Cardiac muscle cell (in vitro differentiated cells and primary cell): ENCODE data around the gene ARFGAP1. TPM values are rescaled to one million over a fixed set of nuclear protein-coding genes. Genes with fewer than 3 reads are reported as not detected.
A peak's percentile ranks its signal among the peaks of the same experiment; 100 is the strongest.

Source experiments
- DNase-seq, 2 donors: peaks; one replicate each; pipeline versions ENCODE4 v3.0.0 to v3.0.0-alpha.2; 2010 to 2017; ENCODE audit warnings: low read depth in 1 of 2, low spot score in 1 of 2
- H3K27ac ChIP-seq: fragments of 200-600 bp; sonication (generic); 2 replicates; pipeline ENCODE4 v1.5.1; 2016
- H3K27me3 ChIP-seq: fragments of 200-600 bp; sonication (generic); 2 replicates; pipeline ENCODE4 v1.6.0; 2016; ENCODE audit warnings: control low read depth
- H3K36me3 ChIP-seq: fragments of 200-600 bp; sonication (generic); 2 replicates; pipeline ENCODE4 v1.5.1; 2016; ENCODE audit warnings: control low read depth
- H3K4me1 ChIP-seq: fragments of 200-600 bp; sonication (generic); 2 replicates; pipeline ENCODE4 v1.8.1; 2017; ENCODE audit warnings: low read depth, mild to moderate bottlenecking, mixed run types
- H3K4me3 ChIP-seq: fragments of 200-600 bp; sonication (generic); 2 replicates; pipeline ENCODE4 v1.5.1; 2016; ENCODE audit warnings: mild to moderate bottlenecking
- H3K9me3 ChIP-seq: fragments of 200-600 bp; sonication (generic); 2 replicates; pipeline ENCODE4 v1.5.1; 2017; ENCODE audit warnings: low read depth, mild to moderate bottlenecking, control low read depth
- CTCF ChIP-seq: IDR thresholded peaks from 2 replicates; pipeline ENCODE4 v1.5.1; 2012; ENCODE audit warnings: low read depth, mild to moderate bottlenecking, low read length
- polyA plus RNA-seq: library from polyadenylated mRNA; unstranded; fragments of >200 nt; fragmentation: Nextera tagmentation; extraction: Ambion mirVana; gene quantifications from 2 replicates; pipeline ENCODE4 v1.2.1, GENCODE V29; 2016
- total RNA-seq: library from RNA; depleted of rRNA; stranded (reverse); fragments of >200 nt; gene quantifications from 2 replicates; pipeline ENCODE4 v1.2.3, GENCODE V29; 2016

The ARFGAP1 gene
- total and polyA plus RNA-seq, 2 experiments from 2014 or later, result 85.3 to 96.5 TPM

GRCh38 chr20:63323357-63323981 lies 50.9 kb downstream of the ARFGAP1 start:
- H3K9me3 ChIP-seq, result no peaks in the 10 kb centered on the region
- DNase-seq, result no peak
- peaks cover 5% of the 10 kb centered on the region for H3K27me3 ChIP-seq
- peak; percentile 24 for TF ChIP-seq CTCF
- no peaks in the 10 kb centered on the region for H3K36me3 ChIP-seq
- H3K27ac ChIP-seq, result no peak overlapping the region
- H3K4me1 ChIP-seq, result no peaks in the 10 kb centered on the region
- no peak overlapping the region for H3K4me3 ChIP-seq

DNA sequence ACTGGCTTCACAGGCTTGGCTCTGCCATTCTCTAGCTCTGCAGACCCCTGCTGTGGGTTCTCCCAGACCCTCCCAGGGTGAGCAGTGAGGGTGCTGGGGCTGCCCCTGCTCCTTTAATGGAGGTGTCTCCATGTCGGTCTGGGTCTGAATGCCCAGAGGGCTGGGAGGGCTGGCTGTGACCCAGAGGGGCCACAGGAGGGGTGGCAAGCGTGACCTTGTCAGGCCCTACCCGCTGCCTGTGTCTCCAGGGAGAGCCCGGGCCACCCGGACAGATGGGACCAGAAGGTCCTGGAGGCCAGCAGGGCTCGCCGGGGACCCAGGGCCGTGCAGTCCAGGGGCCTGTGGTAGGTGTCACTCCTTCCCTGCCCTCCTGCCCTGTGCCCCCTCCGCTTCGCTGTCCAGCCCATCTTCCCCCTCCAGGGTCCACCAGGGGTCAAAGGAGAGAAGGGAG lies 52.4 kb downstream of the ARFGAP1 start:
- H3K36me3 ChIP-seq, result no peaks in the 10 kb centered on the region
- peaks cover 5% of the 10 kb centered on the region for H3K27me3 ChIP-seq
- H3K4me3 ChIP-seq, result no peak overlapping the region
- no peak overlapping the region for H3K27ac ChIP-seq
- DNase-seq, result no peak
- no peaks in the 10 kb centered on the region for H3K4me1 ChIP-seq
- no peaks in the 10 kb centered on the region for H3K9me3 ChIP-seq
- TF ChIP-seq CTCF, result no peak

GRCh38 chr20:63325554-63326313 lies 53.1 kb downstream of the ARFGAP1 start:
- H3K9me3 ChIP-seq, result no peaks in the 10 kb centered on the region
- H3K4me3 ChIP-seq, result no peak overlapping the region
- H3K27ac ChIP-seq, result no peak overlapping the region
- DNase-seq, result no peak
- TF ChIP-seq CTCF, result no peak
- H3K27me3 ChIP-seq, result peaks cover 5% of the 10 kb centered on the region
- H3K36me3 ChIP-seq, result no peaks in the 10 kb centered on the region
- no peaks in the 10 kb centered on the region for H3K4me1 ChIP-seq

DNA sequence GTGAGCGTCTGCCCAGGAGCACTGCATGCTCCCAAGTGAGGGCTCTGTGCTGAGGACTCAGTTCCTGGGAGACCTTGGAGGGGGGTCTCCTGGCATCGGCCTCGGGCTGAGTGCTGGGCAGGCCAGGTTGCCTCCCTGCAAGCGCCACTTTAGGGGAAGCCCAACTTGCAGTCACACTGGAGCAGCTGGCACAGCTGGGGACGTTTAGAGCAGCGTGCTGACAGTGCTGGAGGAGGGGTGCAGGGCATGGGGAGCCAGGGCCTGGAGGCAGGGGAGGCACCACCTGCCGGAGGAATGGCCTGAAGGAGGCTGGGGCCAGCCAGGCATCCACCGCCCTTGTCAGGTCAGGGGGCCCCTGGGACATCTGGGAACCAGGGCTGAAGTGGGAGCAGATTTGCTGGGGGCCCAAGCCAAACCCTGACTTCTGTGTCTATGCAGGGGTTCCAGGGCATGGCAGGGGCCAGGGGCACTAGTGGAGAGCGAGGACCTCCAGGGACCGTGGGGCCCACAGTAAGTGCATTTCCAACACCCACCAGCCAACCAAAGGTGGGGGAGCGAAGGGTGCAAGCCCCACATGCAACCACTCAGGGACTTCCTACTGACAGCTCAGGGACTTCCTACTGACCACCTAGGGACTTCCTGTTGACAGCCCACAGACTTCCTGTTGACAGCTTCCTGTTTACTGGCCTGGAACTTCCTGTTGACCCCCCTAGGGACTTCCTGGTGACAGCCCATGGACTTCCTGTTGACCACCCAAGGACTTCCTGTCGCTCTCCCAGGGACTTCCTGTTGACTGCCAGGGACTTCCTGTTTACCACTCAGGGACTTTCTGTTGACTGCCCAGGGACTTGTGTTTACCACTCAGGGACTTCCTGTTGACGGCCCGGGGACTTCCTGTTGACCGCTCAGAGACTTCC lies 54.0 kb downstream of the ARFGAP1 start:
- no peak for TF ChIP-seq CTCF
- H3K4me1 ChIP-seq, result no peaks in the 10 kb centered on the region

GRCh38 chr20:63327231-63327745 lies 54.7 kb downstream of the ARFGAP1 start:
- H3K27me3 ChIP-seq, result peaks cover 5% of the 10 kb centered on the region
- no peaks in the 10 kb centered on the region for H3K36me3 ChIP-seq
- H3K9me3 ChIP-seq, result no peaks in the 10 kb centered on the region
- no peak for DNase-seq
- no peak overlapping the region for H3K4me3 ChIP-seq
- H3K4me1 ChIP-seq, result no peaks in the 10 kb centered on the region
- TF ChIP-seq CTCF, result no peak
- H3K27ac ChIP-seq, result no peak overlapping the region

More for the DNA sequence above, 54.0 kb downstream of the ARFGAP1 start:
- Histone ChIP-seq H3K4me3 (no peak overlapping the region), H3K27me3 (peaks cover 5% of the 10 kb centered on the region), H3K36me3 (no peaks in the 10 kb centered on the region), H3K9me3 (no peaks in the 10 kb centered on the region), H3K27ac (no peak overlapping the region)
- DNase-seq, result no peak
